Measurements from ENCODE around the gene TMEM108.

DNA sequence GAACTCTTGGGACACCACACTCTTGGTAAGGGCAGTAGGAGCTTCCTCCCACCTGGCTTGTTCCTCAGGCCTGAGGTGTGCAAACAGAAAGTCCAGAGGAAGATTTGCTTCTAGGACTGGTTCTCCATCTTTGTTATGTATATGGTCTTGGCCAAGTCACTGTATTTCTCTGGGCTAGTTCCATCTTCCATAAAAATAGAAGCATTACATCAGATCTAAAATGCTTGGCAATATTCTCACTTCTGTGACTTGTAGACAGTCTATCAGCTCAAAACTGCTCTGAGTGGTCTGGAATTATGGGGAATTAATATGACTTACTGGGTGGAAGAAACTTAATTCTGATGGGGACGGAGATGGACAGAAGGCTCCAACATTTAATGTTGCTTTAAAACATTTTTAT, 55.2 kb downstream of the TMEM108 start:
- TF ChIP-seq CTCF (IDR thresholded peaks at IDR 0.05) (no peak), POLR2A (IDR thresholded peaks at IDR 0.05) (no peak)

All from thyroid gland (tissue), 4 donors.